Kidney (tissue), 14 donors: ENCODE results near the gene PCNX4. TPM values are rescaled to one million over a fixed set of nuclear protein-coding genes. Genes with fewer than 3 reads are reported as not detected.

Experiments used
- DNase-seq, 5 donors: peaks; one replicate each; pipeline ENCODE4 v3.0.0-alpha.2; 2013 to 2020
- FAIRE-seq: peaks from 2 replicates; lab custom pipeline; 2012; peaks lifted over from hg19 to GRCh38; lab: Jason Lieb, UNC
- H3K27ac ChIP-seq, 2 donors: one replicate each; pipeline ENCODE4 v1.7.0; 2013; ENCODE audit warnings: low read depth in 2 of 2, low read length in 2 of 2, inconsistent platforms in 1 of 2
- H3K27me3 ChIP-seq: one replicate; pipeline ENCODE4 v1.7.1; 2013; ENCODE audit warnings: low read length, inconsistent platforms; ENCODE audit not compliant: control insufficient read depth, insufficient read depth
- H3K36me3 ChIP-seq, 3 donors: one replicate each; pipeline versions ENCODE4 v1.7.0 to v1.7.1; 2013; ENCODE audit warnings: low read length in 3 of 3, control low read depth in 1 of 3, inconsistent platforms in 1 of 3; ENCODE audit not compliant: insufficient read depth in 3 of 3, control insufficient read depth in 2 of 3
- H3K4me1 ChIP-seq, 3 donors: one replicate each; pipeline versions ENCODE4 v1.7.0 to v1.7.1; 2013; ENCODE audit warnings: low read length in 3 of 3, inconsistent platforms in 1 of 3, low read depth in 1 of 3; ENCODE audit not compliant: control insufficient read depth in 2 of 3, insufficient read depth in 2 of 3
- H3K4me3 ChIP-seq, 3 donors: one replicate each; pipeline versions ENCODE4 v1.7.0 to v1.8.1; 2013; ENCODE audit warnings: low read length in 3 of 3, control low read depth in 1 of 3, inconsistent platforms in 1 of 3
- H3K9ac ChIP-seq, 3 donors: one replicate each; pipeline versions ENCODE4 v1.7.0 to v1.7.1; 2013; ENCODE audit warnings: low read length in 3 of 3, control low read depth in 1 of 3, inconsistent platforms in 1 of 3
- H3K9me3 ChIP-seq, 3 donors: one replicate each; pipeline versions ENCODE4 v1.7.0 to v1.7.1; 2013; ENCODE audit warnings: low read length in 3 of 3, control low read depth in 1 of 3, inconsistent platforms in 1 of 3; ENCODE audit not compliant: control insufficient read depth in 2 of 3, insufficient read depth in 1 of 3
- CTCF ChIP-seq: IDR thresholded peaks from 3 replicates; pipeline ENCODE4 v1.5.1; 2012; ENCODE audit warnings: mild to moderate bottlenecking, moderate library complexity, borderline replicate concordance; ENCODE audit not compliant: insufficient read depth; ENCODE audit errors: extremely low read depth
- intact Hi-C: fragments of 100-400 bp; cut with DNase I; formaldehyde crosslinking; loops from one replicate; pipeline ENCODE4 v1.11.1; 2022
- polyA plus RNA-seq: library from polyadenylated mRNA; stranded (reverse); fragments of 350-450 nt; fragmentation: Illumina TruSeq; extraction: RNeasy Lipid Tissue Mini Kit (QIAGEN cat#74804); gene quantifications from one replicate; pipeline ENCODE4 v1.2.3, GENCODE V29; 2014; ENCODE audit warnings: low read depth, low replicate concordance; ENCODE audit not compliant: insufficient read depth
- total RNA-seq: library from RNA; stranded (reverse); fragmentation: NEBNext Ultra II Directional; extraction: Animal tissue kit (Norgen Biotek cat#: 25700); gene quantifications from one replicate; pipeline ENCODE4 v1.2.1, GENCODE V29; 2021
- donor health status: control.
- donor health status: control.
- donor health status: control.
- donor health status: control.
- donor health status: control.
- donor health status: DM: yes; HTN: yes; CAD: no.
- donor health status: Normal renal cell carcinoma (clear cell type).

Gene PCNX4
- total and polyA plus RNA-seq, 2 donors from 2014 or later = 25.1 to 44.9 TPM

GRCh38 chr14:60106339-60106738, 14.6 kb downstream of the PCNX4 start:
- Histone ChIP-seq H3K4me3 (no peak overlapping the region), H3K4me1 (peaks cover 0 to 3% (median 0%) of the 10 kb centered on the region in 3 donors), H3K9ac (no peak overlapping the region), H3K9me3 (no peaks in the 10 kb centered on the region), H3K27ac (no peak overlapping the region), H3K36me3 (peaks cover 0 to 3% (median 0%) of the 10 kb centered on the region in 3 donors), H3K27me3 (no peaks in the 10 kb centered on the region)
- intact Hi-C loops = no loop called here
- TF ChIP-seq CTCF = no peak
- FAIRE-seq (no peak), DNase-seq (no peak)

GRCh38 chr14:60107477-60107876, 15.8 kb downstream of the PCNX4 start:
- peaks cover 0 to 3% (median 0%) of the 10 kb centered on the region in 3 donors for H3K4me1 ChIP-seq
- no peak for DNase-seq
- peaks cover 0 to 3% (median 0%) of the 10 kb centered on the region in 3 donors for H3K36me3 ChIP-seq
- no peak for TF ChIP-seq CTCF
- H3K4me3 ChIP-seq = no peak overlapping the region
- no peaks in the 10 kb centered on the region for H3K27me3 ChIP-seq
- intact Hi-C loops = no loop called here
- H3K27ac ChIP-seq = no peak overlapping the region
- no peak for FAIRE-seq
- no peak overlapping the region for H3K9ac ChIP-seq
- H3K9me3 ChIP-seq = no peaks in the 10 kb centered on the region

GRCh38 chr14:60111732-60112131, 20.0 kb downstream of the PCNX4 start:
- FAIRE-seq = peak; percentile 63

More at GRCh38 chr14:60111732-60112131, 20.0 kb downstream of the PCNX4 start:
- Histone ChIP-seq H3K4me3 (no peak overlapping the region), H3K27me3 (no peaks in the 10 kb centered on the region), H3K27ac (no peak overlapping the region), H3K4me1 (no peaks in the 10 kb centered on the region), H3K36me3 (peaks cover 5 to 9% (median 9%) of the 10 kb centered on the region in 3 donors), H3K9ac (no peak overlapping the region), H3K9me3 (no peaks in the 10 kb centered on the region)
- no peak for TF ChIP-seq CTCF
- intact Hi-C loops = no loop called here
- DNase-seq = no peak
